ENCODE measurements around the gene QRFP. TPM values are rescaled to one million over a fixed set of nuclear protein-coding genes. Genes with fewer than 3 reads are reported as not detected.

Gene QRFP
- total RNA-seq, 4 donors from 2014 or later = not detected

DNA sequence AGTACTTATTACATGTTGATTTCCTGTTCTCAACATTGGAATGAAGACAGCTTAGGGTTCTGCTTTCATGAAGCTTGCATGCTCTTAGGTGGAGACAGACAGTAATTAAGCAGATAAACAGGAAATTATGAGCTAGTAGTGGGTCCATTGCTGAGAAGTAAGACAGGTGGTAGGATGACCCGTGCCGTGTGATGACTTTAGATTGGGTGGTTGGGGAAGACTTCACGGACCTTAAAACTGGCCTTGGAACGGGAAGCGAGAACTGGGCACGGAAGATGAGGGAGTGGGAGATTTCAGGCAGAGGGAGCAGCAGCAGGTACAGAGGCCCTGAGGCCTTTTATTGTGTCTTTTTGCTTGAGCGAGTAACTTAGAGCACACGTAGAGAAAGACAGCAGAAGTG lies 34.4 kb downstream of the QRFP start:
- 89 to 92% methylated on average over 8 of the region's 8 CpGs for WGBS, 2 donors
- no peak overlapping the region for H3K4me3 ChIP-seq (replicated peaks in 1 of 3)
- H3K36me3 ChIP-seq = peaks cover 0 to 7% of the 10 kb centered on the region in 2 donors
- H3K27me3 ChIP-seq = no peaks in the 10 kb centered on the region
- no peak for DNase-seq
- no peak for TF ChIP-seq CTCF (IDR thresholded peaks at IDR 0.05)
- TF ChIP-seq POLR2A (IDR thresholded peaks at IDR 0.05) = no peak
- intact Hi-C loops (cut with DNase I) = loop anchor here (5.0 to 10.0 kb wide), 3 partner anchors 90 to 183 kb away; no protein-coding TSS in a partner anchor
- peaks cover 41 to 50% of the 10 kb centered on the region in 2 donors for H3K4me1 ChIP-seq
- H3K9me3 ChIP-seq = no peaks in the 10 kb centered on the region
- H3K27ac ChIP-seq = peak overlapping the region in 2 of 3 donors; percentile 88 to 93

DNA sequence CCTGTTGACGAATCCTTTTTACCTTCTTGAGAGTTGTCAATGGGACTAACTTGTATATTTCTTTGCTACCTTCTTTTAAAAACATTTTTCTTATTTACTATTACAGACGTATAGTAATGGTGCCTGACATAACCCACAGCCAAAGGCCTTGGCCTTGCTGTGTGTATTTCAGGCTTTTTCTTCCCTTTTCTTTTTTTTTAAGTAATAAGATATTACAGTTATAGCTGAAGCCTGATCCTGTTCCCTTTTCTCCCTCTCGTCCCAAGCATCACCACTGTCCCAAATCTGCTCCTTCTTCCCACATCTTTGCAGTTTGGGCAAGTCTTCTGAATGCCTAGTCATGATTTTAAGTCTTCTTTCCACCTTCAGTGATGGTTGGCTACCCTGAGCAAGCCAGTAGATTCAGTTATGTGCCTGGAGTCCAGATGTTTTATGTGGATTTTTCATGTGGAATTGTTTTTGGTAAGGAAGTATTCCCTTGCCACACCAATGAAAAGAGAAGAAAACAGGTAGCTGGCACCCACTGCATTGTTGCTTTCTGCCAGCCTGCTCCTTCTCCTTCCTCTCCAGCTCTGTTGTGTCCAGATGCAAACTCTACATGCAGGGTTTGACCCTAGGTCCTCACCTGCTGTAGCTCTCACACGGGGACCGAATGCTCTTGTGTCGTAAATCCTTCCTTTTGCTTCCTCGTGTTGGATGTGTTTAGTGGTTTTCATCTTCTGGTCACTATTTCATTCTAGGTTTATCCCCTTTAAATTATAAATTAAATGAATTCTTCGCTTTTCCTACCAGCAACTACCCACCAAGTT lies 35.0 kb downstream of the QRFP start:
- H3K9me3 ChIP-seq = no peaks in the 10 kb centered on the region
- no peak overlapping the region for H3K4me3 ChIP-seq (replicated peaks in 1 of 3)
- WGBS, 2 donors = 85 to 89% methylated on average over 8 of the region's 8 CpGs
- peaks cover 0 to 8% of the 10 kb centered on the region in 2 donors for H3K36me3 ChIP-seq
- peaks cover 41 to 50% of the 10 kb centered on the region in 2 donors for H3K4me1 ChIP-seq
- DNase-seq = no peak
- peak overlapping the region; percentile 88 to 94 (median 93) for H3K27ac ChIP-seq
- no peaks in the 10 kb centered on the region for H3K27me3 ChIP-seq
- TF ChIP-seq CTCF (IDR thresholded peaks at IDR 0.05) = no peak
- intact Hi-C loops (cut with DNase I) = loop anchor here (5.0 to 10.0 kb wide), 3 partner anchors 89 to 183 kb away; no protein-coding TSS in a partner anchor

DNA sequence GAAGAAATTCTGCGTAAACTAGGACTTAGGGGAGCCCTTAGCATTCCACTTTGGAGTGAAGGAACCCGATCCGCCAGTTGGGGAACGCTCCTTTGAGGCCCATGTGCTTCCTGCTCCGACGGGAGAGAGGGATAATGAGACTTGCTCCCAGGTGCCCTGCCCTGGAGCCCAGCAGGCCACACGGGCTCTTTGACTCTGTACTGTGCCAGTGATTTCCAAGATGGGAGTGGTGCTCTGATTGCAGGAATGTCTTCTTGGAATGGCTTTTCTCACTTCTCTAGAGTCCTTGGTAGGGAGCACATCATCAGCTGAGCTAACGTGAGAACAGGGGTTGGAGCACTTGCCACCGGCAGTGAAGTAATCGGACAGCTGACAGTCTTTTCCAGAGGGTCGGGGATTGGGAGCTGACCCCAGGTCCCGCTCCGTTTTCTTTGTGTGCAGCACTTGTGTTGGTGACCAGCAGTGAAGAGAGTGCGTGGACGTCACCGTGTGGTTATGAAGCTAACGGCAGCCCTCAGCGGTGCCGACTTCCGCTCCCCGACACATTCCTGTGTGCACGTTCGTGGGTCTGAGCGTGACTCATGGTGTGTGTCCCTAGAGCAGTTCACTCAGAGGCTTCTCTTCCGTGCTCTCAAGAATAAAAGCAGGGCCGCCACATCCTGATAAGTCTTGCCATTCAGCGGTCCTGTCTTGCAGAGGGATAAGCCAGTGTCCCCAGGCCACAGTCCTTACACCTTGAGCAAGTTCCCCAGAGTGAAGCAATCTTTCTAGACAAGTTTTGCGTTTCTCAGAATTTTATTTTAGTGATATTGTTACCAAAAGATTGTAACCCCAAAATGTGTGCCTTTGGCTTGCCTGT lies 35.9 kb downstream of the QRFP start:
- Histone ChIP-seq H3K36me3 (peaks cover 7 to 17% of the 10 kb centered on the region in 2 donors), H3K4me3 (replicated peaks in 1 of 3) (no peak overlapping the region), H3K27ac (peak overlapping the region; percentile 88 to 94 (median 93)), H3K27me3 (no peaks in the 10 kb centered on the region), H3K9me3 (no peaks in the 10 kb centered on the region), H3K4me1 (peaks cover 41 to 50% of the 10 kb centered on the region in 2 donors)
- intact Hi-C loops (cut with DNase I) = loop anchor here (5.0 to 10.0 kb wide), 3 partner anchors 88 to 184 kb away; no protein-coding TSS in a partner anchor
- DNase-seq = peak; percentile 96
- 16 to 22% methylated on average over 28 of the region's 28 CpGs for WGBS, 2 donors
- TF ChIP-seq POLR2A (IDR thresholded peaks at IDR 0.05) (peak in 1 of 2 donors; percentile 42), CTCF (IDR thresholded peaks at IDR 0.05) (peak in 4 of 6 experiments; percentile 38 to 57 (median 50))

DNA sequence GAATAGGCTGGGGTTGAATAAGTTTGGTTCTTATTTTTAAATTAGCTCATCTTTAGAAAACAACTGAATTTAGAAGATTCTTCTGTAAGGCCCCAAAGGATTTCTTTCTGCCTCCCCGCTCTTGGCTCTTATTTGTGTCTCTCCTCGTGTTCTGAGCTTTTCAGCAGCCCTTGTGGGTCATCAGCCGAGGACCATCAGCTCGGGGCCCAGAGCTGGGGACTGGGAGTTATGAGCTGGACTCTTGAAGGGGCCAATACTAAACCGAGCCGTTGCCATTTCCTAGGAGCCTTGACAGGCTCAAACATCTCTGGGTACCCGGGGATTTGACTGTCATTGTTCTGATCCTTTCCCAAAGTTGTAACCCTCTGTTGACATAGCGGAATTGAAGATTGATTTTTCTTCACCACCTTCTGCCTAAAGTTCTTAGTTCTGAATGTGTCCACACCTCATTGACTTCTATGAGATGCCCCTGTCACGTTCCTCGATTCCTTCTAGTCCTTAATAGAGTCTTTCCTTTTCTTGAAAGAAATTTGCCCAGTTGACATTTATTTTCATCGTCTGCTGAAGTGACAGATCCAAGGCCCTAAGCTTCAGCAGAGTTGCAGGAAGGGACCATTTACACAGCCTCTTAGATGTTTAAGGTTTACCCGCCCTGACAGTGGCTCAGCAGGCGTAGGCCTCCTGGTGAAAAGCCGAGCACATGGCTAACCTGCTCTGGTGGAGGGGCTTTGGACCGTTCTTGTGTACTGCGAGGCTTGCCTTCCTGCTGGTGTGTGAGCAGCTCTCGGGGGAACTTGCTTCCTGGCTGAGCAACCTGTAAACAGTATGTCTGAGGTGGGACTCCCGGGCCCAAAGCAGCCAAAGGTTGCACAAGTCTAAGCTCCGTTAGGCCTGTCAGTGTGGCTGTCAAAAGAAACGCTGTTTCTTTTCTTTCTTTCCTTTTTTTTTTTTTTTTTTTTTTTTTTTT lies 37.6 kb downstream of the QRFP start:
- H3K4me1 ChIP-seq = peaks cover 41 to 48% of the 10 kb centered on the region in 2 donors
- 70 to 72% methylated on average over 20 of the region's 20 CpGs for WGBS, 2 donors
- intact Hi-C loops (cut with DNase I) = no loop called here
- no peaks in the 10 kb centered on the region for H3K9me3 ChIP-seq
- peak overlapping the region; percentile 88 to 94 (median 93) for H3K27ac ChIP-seq
- peaks cover 22 to 32% of the 10 kb centered on the region in 2 donors for H3K36me3 ChIP-seq
- H3K4me3 ChIP-seq (replicated peaks in 1 of 3) = no peak overlapping the region
- DNase-seq = no peak
- no peaks in the 10 kb centered on the region for H3K27me3 ChIP-seq
- TF ChIP-seq POLR2A (IDR thresholded peaks at IDR 0.05) = no peak
- TF ChIP-seq CTCF (IDR thresholded peaks at IDR 0.05) = no peak

Measured in thyroid gland (tissue), 4 donors.